Measurements from ENCODE around the gene MYD88. TPM values are rescaled to one million over a fixed set of nuclear protein-coding genes. Genes with fewer than 3 reads are reported as not detected.
A peak's percentile ranks its signal among the peaks of the same experiment; 100 is the strongest.

The MYD88 gene
- total and polyA plus RNA-seq, 4 experiments from 2014 or later = 50.5 to 129 (median 80.8) TPM

GRCh38 chr3:38128303-38128655, 10.2 kb upstream of the MYD88 start:
- no peak for DNase-seq
- intact Hi-C loops (cut with micrococcal nuclease) = no loop called here
- H3K27me3 ChIP-seq (ENCODE audit: insufficient read depth, low read length) = no peaks in the 10 kb centered on the region
- Mint-ChIP-seq H3K9me3 (no peaks in the 10 kb centered on the region), H3K27me3 (no peaks in the 10 kb centered on the region), H3K4me1 (peaks cover 8 to 25% (median 11%) of the 10 kb centered on the region in 4 donors), H3K36me3 (peaks cover 40 to 81% of the 10 kb centered on the region in 2 donors), H3K4me3 (no peak overlapping the region), H3K27ac (peak overlapping the region in 1 of 7 donors; percentile 64)
- H3K4me3 ChIP-seq (ENCODE audit: low read length in 2 of 2) = no peak overlapping the region
- H3K27ac ChIP-seq (ENCODE audit: low read depth, low read length) = no peak overlapping the region
- peaks cover 16% of the 10 kb centered on the region for H3K4me1 ChIP-seq (ENCODE audit: insufficient read depth, low read length)
- CTCF ChIA-PET (ENCODE audit: partially characterized antibody) = interaction anchor here (0.9 to 1.4 kb wide), 3 partner anchors 9 to 13 kb away, joined by 3 to 4 read pairs (median 3); partner anchors contain the start of gene ACAA1
- POLR2A ChIA-PET (ENCODE audit: partially characterized antibody) = interaction anchor here (0.7 to 1.3 kb wide), 4 partner anchors 8 to 38 kb away, joined by 3 to 4 read pairs (median 4); partner anchors contain the start of gene ACAA1
- peaks cover 82% of the 10 kb centered on the region for H3K36me3 ChIP-seq (ENCODE audit: insufficient read depth, low read length)
- H3K9me3 ChIP-seq (ENCODE audit: control insufficient read depth in 1 of 2, low read length in 2 of 2) = no peaks in the 10 kb centered on the region

GRCh38 chr3:38129058-38129457, 9.4 kb upstream of the MYD88 start:
- Histone ChIP-seq H3K36me3 (ENCODE audit: insufficient read depth, low read length) (peaks cover 86% of the 10 kb centered on the region), H3K27ac (ENCODE audit: low read depth, low read length) (no peak overlapping the region), H3K4me3 (ENCODE audit: low read length in 2 of 2) (no peak overlapping the region), H3K9me3 (ENCODE audit: control insufficient read depth in 1 of 2, low read length in 2 of 2) (no peaks in the 10 kb centered on the region), H3K4me1 (ENCODE audit: insufficient read depth, low read length) (peaks cover 23% of the 10 kb centered on the region), H3K27me3 (ENCODE audit: insufficient read depth, low read length) (no peaks in the 10 kb centered on the region)
- Mint-ChIP-seq H3K27me3 (no peaks in the 10 kb centered on the region), H3K4me1 (peaks cover 11 to 33% (median 15%) of the 10 kb centered on the region in 4 donors), H3K4me3 (no peak overlapping the region), H3K9me3 (no peaks in the 10 kb centered on the region), H3K27ac (peak overlapping the region in 4 of 7 donors; percentile 10 to 66 (median 42)), H3K36me3 (peaks cover 40 to 85% of the 10 kb centered on the region in 2 donors)
- intact Hi-C loops (cut with micrococcal nuclease) = no loop called here
- no peak for DNase-seq
- CTCF ChIA-PET (ENCODE audit: partially characterized antibody) = interaction anchor here (1.4 kb wide), 1 partner anchor 13 kb away, joined by 3 read pairs; no protein-coding TSS in a partner anchor
- POLR2A ChIA-PET (ENCODE audit: partially characterized antibody) = interaction anchor here (0.9 to 1.3 kb wide), 4 partner anchors 8 to 89 kb away, joined by 3 to 4 read pairs (median 3); partner anchors contain the start of gene ACAA1

- intact Hi-C loops (cut with micrococcal nuclease) = loop anchor here (5.0 to 10.0 kb wide), 3 partner anchors 324 to 1274 kb away; partner anchors contain the start of genes ACVR2B and RPSA
- Histone ChIP-seq H3K27me3 (ENCODE audit: insufficient read depth, low read length) (no peaks in the 10 kb centered on the region), H3K9me3 (ENCODE audit: control insufficient read depth in 1 of 2, low read length in 2 of 2) (no peaks in the 10 kb centered on the region), H3K4me1 (ENCODE audit: insufficient read depth, low read length) (peaks cover 39% of the 10 kb centered on the region), H3K27ac (ENCODE audit: low read depth, low read length) (no peak overlapping the region), H3K36me3 (ENCODE audit: insufficient read depth, low read length) (peaks cover 72% of the 10 kb centered on the region), H3K4me3 (ENCODE audit: low read length in 2 of 2) (no peak overlapping the region)
- Mint-ChIP-seq H3K9me3 (no peaks in the 10 kb centered on the region), H3K4me3 (no peak overlapping the region), H3K4me1 (peaks cover 21 to 47% (median 28%) of the 10 kb centered on the region in 4 donors), H3K27me3 (no peaks in the 10 kb centered on the region), H3K36me3 (peaks cover 35 to 82% of the 10 kb centered on the region in 2 donors), H3K27ac (peak overlapping the region in 6 of 7 donors; percentile 23 to 84 (median 50))
- ChIA-PET POLR2A (ENCODE audit: partially characterized antibody) (interaction anchor here (1.0 kb wide), 1 partner anchor 156 kb away, joined by 3 read pairs; no protein-coding TSS in a partner anchor), CTCF (ENCODE audit: partially characterized antibody) (interaction anchor here (1.0 to 3.7 kb wide), 5 partner anchors 11 to 215 kb away, joined by 3 to 12 read pairs (median 8); partner anchors contain the start of genes OXSR1 and XYLB)
- DNase-seq = no peak
Observed at GRCh38 chr3:38130631-38131065, 7.8 kb upstream of the MYD88 start.

- DNase-seq = peak in 1 of 5 donors; percentile 12
- Mint-ChIP-seq H3K36me3 (peaks cover 31 to 76% of the 10 kb centered on the region in 2 donors), H3K4me1 (peaks cover 26 to 55% (median 34%) of the 10 kb centered on the region in 4 donors), H3K4me3 (no peak overlapping the region), H3K9me3 (no peaks in the 10 kb centered on the region), H3K27ac (peak overlapping the region; percentile 19 to 80 (median 48)), H3K27me3 (no peaks in the 10 kb centered on the region)
- no peak overlapping the region for H3K4me3 ChIP-seq (ENCODE audit: low read length in 2 of 2)
- no peaks in the 10 kb centered on the region for H3K27me3 ChIP-seq (ENCODE audit: insufficient read depth, low read length)
- ChIA-PET POLR2A (ENCODE audit: partially characterized antibody) (interaction anchor here (0.6 to 2.5 kb wide), 3 partner anchors 13 to 91 kb away, joined by 3 to 9 read pairs (median 4); partner anchors contain the start of gene OXSR1), CTCF (ENCODE audit: partially characterized antibody) (interaction anchor here (1.2 to 3.7 kb wide), 6 partner anchors 13 to 214 kb away, joined by 3 to 12 read pairs (median 8); partner anchors contain the start of genes OXSR1 and XYLB)
- peaks cover 48% of the 10 kb centered on the region for H3K4me1 ChIP-seq (ENCODE audit: insufficient read depth, low read length)
- no peaks in the 10 kb centered on the region for H3K9me3 ChIP-seq (ENCODE audit: control insufficient read depth in 1 of 2, low read length in 2 of 2)
- intact Hi-C loops (cut with micrococcal nuclease) = loop anchor here (5.0 to 10.0 kb wide), 3 partner anchors 323 to 1273 kb away; partner anchors contain the start of genes ACVR2B and RPSA
- no peak overlapping the region for H3K27ac ChIP-seq (ENCODE audit: low read depth, low read length)
- peaks cover 60% of the 10 kb centered on the region for H3K36me3 ChIP-seq (ENCODE audit: insufficient read depth, low read length)
Observed at GRCh38 chr3:38131621-38132369, 6.7 kb upstream of the MYD88 start.

- peaks cover 46% of the 10 kb centered on the region for H3K36me3 ChIP-seq (ENCODE audit: insufficient read depth, low read length)
- Mint-ChIP-seq H3K27ac (peak overlapping the region in 6 of 7 donors; percentile 32 to 88 (median 52)), H3K36me3 (peaks cover 22 to 72% of the 10 kb centered on the region in 2 donors), H3K4me3 (no peak overlapping the region), H3K27me3 (no peaks in the 10 kb centered on the region), H3K4me1 (peaks cover 32 to 69% (median 45%) of the 10 kb centered on the region in 4 donors), H3K9me3 (no peaks in the 10 kb centered on the region)
- H3K4me1 ChIP-seq (ENCODE audit: insufficient read depth, low read length) = peaks cover 57% of the 10 kb centered on the region
- no peak overlapping the region for H3K4me3 ChIP-seq (ENCODE audit: low read length in 2 of 2)
- no peaks in the 10 kb centered on the region for H3K9me3 ChIP-seq (ENCODE audit: control insufficient read depth in 1 of 2, low read length in 2 of 2)
- no peak overlapping the region for H3K27ac ChIP-seq (ENCODE audit: low read depth, low read length)
- intact Hi-C loops (cut with micrococcal nuclease) = loop anchor here (5.0 to 10.0 kb wide), 3 partner anchors 322 to 1272 kb away; partner anchors contain the start of genes ACVR2B and RPSA
- no peak for DNase-seq
- H3K27me3 ChIP-seq (ENCODE audit: insufficient read depth, low read length) = no peaks in the 10 kb centered on the region
- ChIA-PET CTCF (ENCODE audit: partially characterized antibody) (interaction anchor here (3.7 kb wide), 1 partner anchor 14 kb away, joined by 12 read pairs; no protein-coding TSS in a partner anchor), POLR2A (ENCODE audit: partially characterized antibody) (interaction anchor here (2.5 kb wide), 1 partner anchor 32 kb away, joined by 9 read pairs; the partner anchor contains the start of gene OXSR1)
Observed at GRCh38 chr3:38133209-38133556, 5.3 kb upstream of the MYD88 start.

- ChIA-PET POLR2A (ENCODE audit: partially characterized antibody) (interaction anchor here (2.5 kb wide), 1 partner anchor 31 kb away, joined by 9 read pairs; the partner anchor contains the start of gene OXSR1), CTCF (ENCODE audit: partially characterized antibody) (interaction anchor here (3.7 kb wide), 1 partner anchor 15 kb away, joined by 12 read pairs; no protein-coding TSS in a partner anchor)
- Histone ChIP-seq H3K4me1 (ENCODE audit: insufficient read depth, low read length) (peaks cover 57% of the 10 kb centered on the region), H3K36me3 (ENCODE audit: insufficient read depth, low read length) (peaks cover 44% of the 10 kb centered on the region), H3K27ac (ENCODE audit: low read depth, low read length) (no peak overlapping the region), H3K4me3 (ENCODE audit: low read length in 2 of 2) (no peak overlapping the region), H3K9me3 (ENCODE audit: control insufficient read depth in 1 of 2, low read length in 2 of 2) (no peaks in the 10 kb centered on the region), H3K27me3 (ENCODE audit: insufficient read depth, low read length) (no peaks in the 10 kb centered on the region)
- Mint-ChIP-seq H3K9me3 (no peaks in the 10 kb centered on the region), H3K36me3 (peaks cover 22 to 76% of the 10 kb centered on the region in 2 donors), H3K4me3 (peak overlapping the region in 3 of 8 donors; percentile 40 to 56 (median 49)), H3K4me1 (peaks cover 34 to 72% (median 49%) of the 10 kb centered on the region in 4 donors), H3K27me3 (no peaks in the 10 kb centered on the region), H3K27ac (peak overlapping the region; percentile 10 to 88 (median 65))
- intact Hi-C loops (cut with micrococcal nuclease) = loop anchor here (5.0 to 10.0 kb wide), 3 partner anchors 321 to 1271 kb away; partner anchors contain the start of genes ACVR2B and RPSA
- no peak for DNase-seq
Observed at GRCh38 chr3:38133557-38134405, 4.7 kb upstream of the MYD88 start.

Measured in CD4-positive, alpha-beta memory T cell (primary cell).